Endothelial cell of umbilical vein (primary cell): ENCODE data around the gene GPR4. TPM values are rescaled to one million over a fixed set of nuclear protein-coding genes. Genes with fewer than 3 reads are reported as not detected.
A peak's percentile ranks its signal among the peaks of the same experiment; 100 is the strongest.

ENCODE experiments used
- BruUV-seq: library from RNA; stranded (reverse); fragments of 400-500 nt; replicated peaks from 2 replicates; lab custom pipeline; 2021; lab: Mats Ljungman, UMichigan
- CTCF ChIA-PET: fragments of 300-600, 350-600 bp; sonication (Branson Sonifier 250); formaldehyde crosslinking; loops from one replicate; lab custom pipeline; 2021; ENCODE audit warnings: antibody characterized with exemption, inconsistent platforms; lab: Charles Lee
- POLR2A ChIA-PET: fragments of 300-600, 350-600 bp; sonication (Branson Sonifier 250); formaldehyde crosslinking; loops from one replicate; lab custom pipeline; 2021; ENCODE audit warnings: antibody characterized with exemption, inconsistent platforms; lab: Charles Lee
- DNase-seq: peaks from one replicate; pipeline ENCODE4 v3.0.0-alpha.2; 2011; ENCODE audit warnings: low read depth, low spot score
- FAIRE-seq: peaks from 2 replicates; lab custom pipeline; 2011; peaks lifted over from hg19 to GRCh38; lab: Jason Lieb, UNC
- H2AFZ ChIP-seq: 2 replicates; pipeline ENCODE4 v1.6.0; 2012; ENCODE audit warnings: low read depth, low read length, control low read depth, inconsistent platforms
- H3K27ac ChIP-seq: 2 replicates; pipeline ENCODE4 v1.5.1; 2011; ENCODE audit warnings: low read depth, mild to moderate bottlenecking, control low read depth, low read length, moderate library complexity; ENCODE audit not compliant: insufficient read depth
- H3K27me3 ChIP-seq, 2 experiments: 2 replicates each; pipeline versions ENCODE4 v1.6.0 to v1.6.1; 2011; ENCODE audit warnings: low read length in 2 of 2, mixed read lengths in 1 of 2; ENCODE audit not compliant: control insufficient read depth in 2 of 2, insufficient read depth in 2 of 2
- H3K36me3 ChIP-seq, 2 experiments: 2 replicates in 1 of 2; 3 replicates in 1 of 2; pipeline ENCODE4 v1.5.1; 2011; ENCODE audit warnings: low read length in 2 of 2, mild to moderate bottlenecking in 1 of 2, moderate library complexity in 1 of 2; ENCODE audit not compliant: control insufficient read depth in 2 of 2, insufficient read depth in 2 of 2; ENCODE audit errors: extremely low read depth in 1 of 2
- H3K4me1 ChIP-seq: 3 replicates; pipeline ENCODE4 v1.5.1; 2011; ENCODE audit warnings: mild to moderate bottlenecking, low read length; ENCODE audit not compliant: control insufficient read depth, insufficient read depth; ENCODE audit errors: extremely low read depth
- H3K4me2 ChIP-seq: 2 replicates; pipeline ENCODE4 v1.6.1; 2011; ENCODE audit warnings: low read length, control low read depth, mixed read lengths; ENCODE audit not compliant: insufficient read depth
- H3K4me3 ChIP-seq, 3 experiments: fragments of 200-600 bp in 1 of 3; sonication (generic), shearing (Covaris generic) in 1 of 3; replicated peaks in 1 of 3; 2 replicates each; pipeline ENCODE4 v1.5.1; 2011 to 2016; ENCODE audit warnings: control low read depth in 3 of 3, low read length in 3 of 3, mild to moderate bottlenecking in 2 of 3, inconsistent platforms in 1 of 3, low read depth in 1 of 3, moderate library complexity in 1 of 3; ENCODE audit not compliant: insufficient read depth in 1 of 3
- H3K79me2 ChIP-seq: 2 replicates; pipeline ENCODE4 v1.6.0; 2012; ENCODE audit warnings: low read length, inconsistent platforms; ENCODE audit not compliant: control insufficient read depth, insufficient read depth
- H3K9ac ChIP-seq: replicated peaks from 2 replicates; pipeline ENCODE3; 2011; ENCODE audit warnings: low read length, control low read depth; ENCODE audit not compliant: insufficient read depth; ENCODE audit errors: extremely low read depth
- H3K9me1 ChIP-seq: replicated peaks from 3 replicates; pipeline ENCODE4 v1.6.0; 2011; ENCODE audit warnings: mild to moderate bottlenecking, low read length; ENCODE audit not compliant: control insufficient read depth, insufficient read depth; ENCODE audit errors: extremely low read depth
- H3K9me3 ChIP-seq: replicated peaks from 2 replicates; pipeline ENCODE4 v1.5.1; 2012; ENCODE audit warnings: low read length, inconsistent platforms; ENCODE audit not compliant: control insufficient read depth, insufficient read depth
- H4K20me1 ChIP-seq: replicated peaks from 2 replicates; pipeline ENCODE3; 2011; ENCODE audit warnings: mild to moderate bottlenecking, low read length; ENCODE audit not compliant: control insufficient read depth, insufficient read depth; ENCODE audit errors: extremely low read depth
- CTCF ChIP-seq, 2 donors: IDR thresholded peaks; 1 replicate in 1 of 2; 2 replicates in 1 of 2; pipeline ENCODE4 v1.5.1; 2011; ENCODE audit warnings: low read length in 2 of 2, mild to moderate bottlenecking in 2 of 2, moderate library complexity in 2 of 2, control low read depth in 1 of 2, inconsistent platforms in 1 of 2, low read depth in 1 of 2; ENCODE audit not compliant: insufficient read depth in 1 of 2; ENCODE audit errors: extremely low read depth in 1 of 2
- EZH2 ChIP-seq: IDR thresholded peaks from 2 replicates; pipeline ENCODE4 v1.6.1; 2012; ENCODE audit warnings: borderline replicate concordance, low read depth, mild to moderate bottlenecking, moderate library complexity, low read length, inconsistent platforms; ENCODE audit not compliant: severe bottlenecking
- FOS ChIP-seq: IDR thresholded peaks from 2 replicates; pipeline ENCODE4 v1.6.1; 2011; ENCODE audit warnings: mild to moderate bottlenecking, low read length, moderate library complexity, borderline replicate concordance; ENCODE audit not compliant: insufficient read depth
- GATA2 ChIP-seq: IDR thresholded peaks from 2 replicates; pipeline ENCODE4 v1.7.0; 2011; ENCODE audit warnings: low read depth, mild to moderate bottlenecking, moderate library complexity, mixed read lengths, low read length; ENCODE audit not compliant: insufficient read length, insufficient read depth
- JUN ChIP-seq: IDR thresholded peaks from 2 replicates; pipeline ENCODE4 v1.6.1; 2011; ENCODE audit warnings: borderline replicate concordance, low read depth; ENCODE audit not compliant: insufficient read length, insufficient read depth
- MAX ChIP-seq: IDR thresholded peaks from 2 replicates; pipeline ENCODE4 v1.6.1; 2011; ENCODE audit not compliant: insufficient read depth, insufficient read length
- MYC ChIP-seq: IDR thresholded peaks from one replicate; pipeline ENCODE4 v1.6.1; 2011; ENCODE audit warnings: mild to moderate bottlenecking, low read depth, low read length
- POLR2A ChIP-seq: IDR thresholded peaks from 2 replicates; pipeline ENCODE4 v1.6.1; 2012; ENCODE audit warnings: low read depth, mild to moderate bottlenecking, control low read depth, low read length
- POLR2AphosphoS5 ChIP-seq: IDR thresholded peaks from 2 replicates; pipeline ENCODE4 v1.6.1; 2012; ENCODE audit warnings: low read depth, mild to moderate bottlenecking, control low read depth, low read length, moderate library complexity; ENCODE audit not compliant: insufficient read depth
- dilution Hi-C: fragments of 300-500 bp; cut with MboI; formaldehyde crosslinking; loops from one replicate; pipeline ENCODE4 v1.15.0; 2019; ENCODE audit warnings: low sequenced_read_pairs; ENCODE audit not compliant: extremely low pct_ligation_motif_present
- intact Hi-C: fragments of 100-400 bp; cut with micrococcal nuclease; formaldehyde crosslinking; loops from one replicate; pipeline ENCODE4 v1.10.0; 2022
- polyA plus RNA-seq, 4 experiments: library from polyadenylated mRNA; depleted of rRNA in 3 of 4; stranded (reverse) in 3 of 4; unstranded in 1 of 4; fragments of >200 nt; gene quantifications; 2 replicates each; pipeline versions ENCODE4 v1.2.1 to v1.2.3, GENCODE V29; 2011 to 2012; ENCODE audit warnings: missing spikeins in 1 of 4
- total RNA-seq: library from RNA; stranded (reverse); gene quantifications from 2 replicates; pipeline ENCODE4 v1.2.3, GENCODE V29; 2021

Gene GPR4
- total and polyA plus RNA-seq, 2 donors (not counting 3 experiments of a cell fraction or from before 2014, with no cell fraction given) = 17.9 to 26.7 TPM

- ChIA-PET POLR2A (no interaction called here), CTCF (interaction anchor here (1.6 kb wide), 1 partner anchor 61 kb away, joined by 4 read pairs; no protein-coding TSS in a partner anchor)
- intact Hi-C loops = loop anchor here (5.0 kb wide), 1 partner anchor 154 kb away; no protein-coding TSS in a partner anchor
These were observed 20.4 kb downstream of the GPR4 start for GRCh38 chr19:45581576-45581975.

More at GRCh38 chr19:45581576-45581975, 20.4 kb downstream of the GPR4 start:
- no peak overlapping the region for H3K27ac ChIP-seq
- peaks cover 20% of the 10 kb centered on the region for H3K4me1 ChIP-seq
- no peak overlapping the region for H3K4me2 ChIP-seq
- no peak for TF ChIP-seq GATA2
- no peak for TF ChIP-seq EZH2
- no peak for TF ChIP-seq MAX
- TF ChIP-seq FOS = no peak
- no peak for TF ChIP-seq CTCF (IDR thresholded peaks at IDR 0.05; ENCODE audit: extremely low read depth in 1 of 2, insufficient read depth in 1 of 2, low read depth in 1 of 2, low read length in 2 of 2)
- TF ChIP-seq POLR2A = no peak
- TF ChIP-seq MYC = no peak
- TF ChIP-seq JUN = no peak
- no peak for TF ChIP-seq POLR2AphosphoS5
- no peak overlapping the region for H2AFZ ChIP-seq
- no peaks in the 10 kb centered on the region for H4K20me1 ChIP-seq
- no peaks in the 10 kb centered on the region for H3K9me3 ChIP-seq
- no TSS peak for BruUV-seq
- no peaks in the 10 kb centered on the region for H3K36me3 ChIP-seq
- H3K79me2 ChIP-seq = peaks cover 6% of the 10 kb centered on the region
- H3K4me3 ChIP-seq = no peak overlapping the region
- DNase-seq (no peak), FAIRE-seq (peak; percentile 66)
- no peaks in the 10 kb centered on the region for H3K27me3 ChIP-seq
- no peaks in the 10 kb centered on the region for H3K9me1 ChIP-seq
- H3K9ac ChIP-seq = no peak overlapping the region
- dilution Hi-C loops = no loop called here
